Colonic mucosa (tissue), 4 donors: ENCODE results near the gene LGR4. TPM values are rescaled to one million over a fixed set of nuclear protein-coding genes. Genes with fewer than 3 reads are reported as not detected.

Experiments used
- DNase-seq: peaks from one replicate; pipeline ENCODE4 v3.0.0-alpha.2; 2020
- H3K27ac ChIP-seq: fragments of 200-600 bp; one replicate; pipeline ENCODE4 v1.8.0; 2021
- H3K27me3 ChIP-seq: fragments of 200-600 bp; one replicate; pipeline ENCODE4 v1.8.0; 2021
- H3K36me3 ChIP-seq: fragments of 200-600 bp; one replicate; pipeline ENCODE4 v1.8.0; 2021
- H3K4me1 ChIP-seq: fragments of 200-600 bp; one replicate; pipeline ENCODE4 v1.8.0; 2021; ENCODE audit warnings: mild to moderate bottlenecking
- H3K4me3 ChIP-seq: fragments of 200-600 bp; one replicate; pipeline ENCODE4 v1.8.0; 2021
- H3K9ac ChIP-seq, 2 donors: one replicate each; pipeline ENCODE4 v1.7.0; 2013; ENCODE audit warnings: control low read depth in 2 of 2, low read depth in 2 of 2, low read length in 2 of 2
- H3K9me3 ChIP-seq: fragments of 200-600 bp; one replicate; pipeline ENCODE4 v1.8.0; 2021
- CTCF ChIP-seq: fragments of 200-600 bp; IDR thresholded peaks from one replicate; pipeline ENCODE4 v1.8.0; 2022; ENCODE audit warnings: antibody characterized with exemption, mild to moderate bottlenecking
- intact Hi-C: fragments of 100-400 bp; cut with DNase I; formaldehyde crosslinking; loops from one replicate; pipeline ENCODE4 v1.14.1; 2022
- total RNA-seq, 2 donors: library from RNA; stranded (reverse); fragmentation: NEBNext Ultra II Directional in 1 of 2; extraction: Animal tissue kit (Norgen Biotek cat#: 25700) in 1 of 2; gene quantifications; one replicate each; pipeline ENCODE4 v1.2.1, GENCODE V29; 2021
- donor health status: healthy.
- donor health status: DM: no; HTN: no; CAD: no.
- donor health status: DM: no; HTN: no; CAD: no.

LGR4 gene
- total RNA-seq, 2 donors from 2014 or later: 88.2 to 94.5 TPM

DNA sequence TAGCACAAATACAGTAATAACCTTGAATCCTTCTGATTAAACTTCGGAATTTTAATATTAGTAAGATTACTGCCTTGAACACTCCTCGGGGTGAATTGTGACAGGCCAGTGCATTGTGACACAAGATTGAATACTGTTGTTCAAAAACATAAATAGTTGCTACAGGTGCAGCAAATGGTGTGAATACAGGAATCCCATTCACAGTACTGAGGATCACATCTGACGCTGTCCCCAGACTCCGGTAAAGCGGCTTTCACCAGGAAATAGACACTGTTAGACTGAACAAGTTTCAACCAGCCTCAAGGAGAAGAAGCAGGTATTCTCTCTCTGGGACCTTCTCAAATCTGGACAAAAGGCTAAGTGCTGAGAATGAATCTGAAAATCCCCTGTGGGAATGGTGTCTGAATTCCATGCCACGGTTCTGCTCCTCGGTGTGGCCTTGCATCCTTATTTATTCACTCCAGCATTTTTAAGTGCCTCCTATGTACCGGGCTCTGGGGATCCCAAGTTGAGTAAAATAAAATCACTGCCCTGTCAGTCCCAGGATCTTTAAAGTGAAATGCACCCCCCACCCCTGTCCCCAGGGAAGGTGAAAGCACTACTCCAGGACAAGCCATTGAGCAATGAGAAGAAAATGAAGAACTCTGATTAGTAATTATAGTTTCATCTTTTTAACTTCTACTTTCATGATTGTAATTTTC, 3.4 kb downstream of the LGR4 start:
- Histone ChIP-seq H3K4me1 (no peaks in the 10 kb centered on the region), H3K9ac (peak overlapping the region; percentile 24 to 99), H3K36me3 (no peaks in the 10 kb centered on the region), H3K27me3 (no peaks in the 10 kb centered on the region), H3K27ac (peak overlapping the region; percentile 91), H3K4me3 (peak overlapping the region; percentile 74), H3K9me3 (no peaks in the 10 kb centered on the region)
- intact Hi-C loops: no loop called here
- DNase-seq: peak; percentile 40
- TF ChIP-seq CTCF: no peak

DNA sequence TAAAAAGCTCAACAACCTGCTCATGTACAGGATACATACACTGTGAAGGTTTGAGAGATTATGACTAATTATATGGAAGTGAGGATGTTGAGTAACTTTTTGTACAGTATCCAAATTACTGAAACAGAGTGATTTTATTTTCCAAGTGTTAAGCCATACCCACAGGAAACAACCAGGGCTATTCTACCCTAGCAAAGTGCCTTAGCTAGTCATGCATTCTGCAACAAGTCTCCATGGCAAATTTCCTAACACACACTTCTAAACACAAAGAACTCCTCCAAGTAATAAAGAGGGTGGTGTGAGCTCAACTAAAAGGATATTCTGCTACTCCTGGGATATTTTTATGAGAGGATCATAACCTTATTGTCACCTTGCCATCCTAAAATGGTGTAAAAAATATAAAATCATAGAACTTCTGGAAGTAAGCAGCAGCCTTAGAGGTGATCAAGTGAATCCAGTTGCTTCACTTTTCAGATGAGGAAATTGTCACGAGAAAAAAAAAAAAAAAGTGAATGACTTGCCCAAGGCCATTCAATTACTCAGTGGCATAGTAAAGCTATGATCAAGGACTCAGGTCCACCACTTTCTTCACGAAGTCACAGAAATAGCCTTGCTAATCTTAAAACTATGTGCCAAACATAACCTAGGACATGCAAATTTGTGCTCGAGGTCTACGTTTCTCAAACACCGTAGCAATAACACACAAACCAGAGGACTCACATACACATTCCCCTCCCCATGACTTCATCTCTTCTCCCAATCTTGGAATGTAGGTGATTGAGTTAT, 4.2 kb downstream of the LGR4 start:
- H3K9ac ChIP-seq: peak overlapping the region in 1 of 2 donors; percentile 99
- peak overlapping the region; percentile 74 for H3K4me3 ChIP-seq
- DNase-seq: no peak
- peak overlapping the region; percentile 91 for H3K27ac ChIP-seq
- no peaks in the 10 kb centered on the region for H3K36me3 ChIP-seq
- no peaks in the 10 kb centered on the region for H3K4me1 ChIP-seq
- no peaks in the 10 kb centered on the region for H3K9me3 ChIP-seq
- intact Hi-C loops: no loop called here
- no peak for TF ChIP-seq CTCF
- H3K27me3 ChIP-seq: no peaks in the 10 kb centered on the region

GRCh38 chr11:27467181-27467913, 5.2 kb downstream of the LGR4 start:
- DNase-seq: no peak
- Histone ChIP-seq H3K9me3 (no peaks in the 10 kb centered on the region), H3K27ac (peak overlapping the region; percentile 91), H3K9ac (peak overlapping the region in 1 of 2 donors; percentile 99), H3K36me3 (no peaks in the 10 kb centered on the region), H3K27me3 (no peaks in the 10 kb centered on the region), H3K4me3 (no peak overlapping the region), H3K4me1 (no peaks in the 10 kb centered on the region)
- no peak for TF ChIP-seq CTCF
- intact Hi-C loops: no loop called here

DNA sequence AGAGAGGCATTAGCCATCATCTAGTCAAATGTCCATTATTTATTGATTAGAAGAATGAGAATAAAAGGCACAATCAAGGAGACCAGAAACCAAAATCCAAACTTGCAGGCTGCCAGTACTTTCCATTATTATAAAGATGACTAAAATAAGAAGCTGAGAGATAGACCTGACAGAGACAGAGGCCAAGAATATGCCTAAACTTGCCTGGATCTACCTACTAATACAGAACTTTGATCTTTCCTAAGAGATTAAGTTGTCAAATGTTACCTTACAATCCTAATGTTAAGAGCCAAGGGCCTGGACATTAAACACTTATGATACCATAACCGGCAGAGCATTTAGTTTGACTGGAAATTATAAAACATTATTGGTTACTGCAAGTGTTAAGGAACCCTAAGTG, 6.2 kb downstream of the LGR4 start:
- H3K4me1 ChIP-seq: no peaks in the 10 kb centered on the region
- intact Hi-C loops: no loop called here
- no peak overlapping the region for H3K4me3 ChIP-seq
- no peaks in the 10 kb centered on the region for H3K9me3 ChIP-seq
- peak overlapping the region; percentile 91 for H3K27ac ChIP-seq
- TF ChIP-seq CTCF: no peak
- no peak for DNase-seq
- no peaks in the 10 kb centered on the region for H3K36me3 ChIP-seq
- H3K27me3 ChIP-seq: no peaks in the 10 kb centered on the region
- no peak overlapping the region for H3K9ac ChIP-seq

DNA sequence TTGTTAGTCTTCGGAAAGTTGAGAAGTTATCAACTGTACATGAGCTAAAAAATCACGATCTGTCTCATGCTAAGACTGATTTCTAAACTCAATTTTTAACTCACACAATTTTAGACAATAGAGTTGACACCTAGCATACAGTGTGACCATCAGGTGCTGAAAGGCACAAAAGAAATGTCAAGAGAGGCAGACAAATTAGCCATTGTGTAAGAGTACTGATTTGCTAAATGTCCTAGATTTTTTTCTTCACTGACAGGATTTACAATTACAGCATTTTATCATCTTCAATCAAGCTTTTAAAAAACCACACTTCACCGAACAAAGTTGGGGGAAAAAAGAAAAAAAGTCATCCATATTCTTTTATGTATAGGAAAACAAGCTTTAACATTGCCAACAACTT, 7.0 kb downstream of the LGR4 start:
- no peaks in the 10 kb centered on the region for H3K9me3 ChIP-seq
- H3K4me1 ChIP-seq: no peaks in the 10 kb centered on the region
- peak overlapping the region in 1 of 2 donors; percentile 5 for H3K9ac ChIP-seq
- no peak overlapping the region for H3K4me3 ChIP-seq
- no peaks in the 10 kb centered on the region for H3K27me3 ChIP-seq
- peak overlapping the region; percentile 54 for H3K27ac ChIP-seq
- DNase-seq: no peak
- intact Hi-C loops: no loop called here
- no peaks in the 10 kb centered on the region for H3K36me3 ChIP-seq
- no peak for TF ChIP-seq CTCF
